Gastroesophageal sphincter (tissue), 3 donors: ENCODE data around the gene SETD5.

Source experiments
- EP300 ChIP-seq: sonication (generic); formaldehyde crosslinking; IDR thresholded peaks from one replicate; pipeline ENCODE4 v1.6.1; 2017; ENCODE audit warnings: antibody characterized with exemption, mild to moderate bottlenecking
- POLR2A ChIP-seq, 2 donors: fragments of 450-650 bp; IDR thresholded peaks; one replicate each; pipeline ENCODE4 v1.6.1; 2017; ENCODE audit warnings: antibody characterized with exemption in 2 of 2, mild to moderate bottlenecking in 2 of 2, moderate library complexity in 1 of 2
- POLR2AphosphoS5 ChIP-seq: sonication (generic); formaldehyde crosslinking; IDR thresholded peaks from one replicate; pipeline ENCODE4 v1.6.1; 2017; ENCODE audit warnings: antibody characterized with exemption
- TF ChIP-seq, protein P1 (sequence below), 4 experiments: fragments of 200-600 bp in 2 of 4; fragments of 450-650 bp in 2 of 4; sonication (generic) in 1 of 4; IDR thresholded peaks; one replicate each; pipeline ENCODE4 v1.5.1; 2017 to 2019; ENCODE audit warnings: antibody characterized with exemption in 4 of 4, mild to moderate bottlenecking in 2 of 4, moderate library complexity in 2 of 4

GRCh38 chr3:9441501-9442221, 44.2 kb downstream of the SETD5 start:
- TF ChIP-seq POLR2A (IDR thresholded peaks at IDR 0.05) = no peak
- TF ChIP-seq, protein P1, sequence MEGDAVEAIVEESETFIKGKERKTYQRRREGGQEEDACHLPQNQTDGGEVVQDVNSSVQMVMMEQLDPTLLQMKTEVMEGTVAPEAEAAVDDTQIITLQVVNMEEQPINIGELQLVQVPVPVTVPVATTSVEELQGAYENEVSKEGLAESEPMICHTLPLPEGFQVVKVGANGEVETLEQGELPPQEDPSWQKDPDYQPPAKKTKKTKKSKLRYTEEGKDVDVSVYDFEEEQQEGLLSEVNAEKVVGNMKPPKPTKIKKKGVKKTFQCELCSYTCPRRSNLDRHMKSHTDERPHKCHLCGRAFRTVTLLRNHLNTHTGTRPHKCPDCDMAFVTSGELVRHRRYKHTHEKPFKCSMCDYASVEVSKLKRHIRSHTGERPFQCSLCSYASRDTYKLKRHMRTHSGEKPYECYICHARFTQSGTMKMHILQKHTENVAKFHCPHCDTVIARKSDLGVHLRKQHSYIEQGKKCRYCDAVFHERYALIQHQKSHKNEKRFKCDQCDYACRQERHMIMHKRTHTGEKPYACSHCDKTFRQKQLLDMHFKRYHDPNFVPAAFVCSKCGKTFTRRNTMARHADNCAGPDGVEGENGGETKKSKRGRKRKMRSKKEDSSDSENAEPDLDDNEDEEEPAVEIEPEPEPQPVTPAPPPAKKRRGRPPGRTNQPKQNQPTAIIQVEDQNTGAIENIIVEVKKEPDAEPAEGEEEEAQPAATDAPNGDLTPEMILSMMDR (IDR thresholded peaks at IDR 0.05) = no peak
- no peak for TF ChIP-seq EP300
- no peak for TF ChIP-seq POLR2AphosphoS5
